Peyer's patch (tissue), 4 donors: Measurements from ENCODE around the gene DMPK.

Experiments used
- CTCF ChIP-seq, 6 experiments: fragments of 450-650 bp in 4 of 6; fragments of 200-600 bp in 2 of 6; sonication (generic) in 1 of 6; IDR thresholded peaks; one replicate each; pipeline ENCODE4 v1.5.1; 2017 to 2019; ENCODE audit warnings: antibody characterized with exemption in 6 of 6, mild to moderate bottlenecking in 3 of 6, moderate library complexity in 1 of 6
- POLR2A ChIP-seq, 2 donors: fragments of 450-650 bp; IDR thresholded peaks; one replicate each; pipeline ENCODE4 v1.5.1; 2017; ENCODE audit warnings: antibody characterized with exemption in 2 of 2, mild to moderate bottlenecking in 2 of 2, moderate library complexity in 2 of 2

DNA sequence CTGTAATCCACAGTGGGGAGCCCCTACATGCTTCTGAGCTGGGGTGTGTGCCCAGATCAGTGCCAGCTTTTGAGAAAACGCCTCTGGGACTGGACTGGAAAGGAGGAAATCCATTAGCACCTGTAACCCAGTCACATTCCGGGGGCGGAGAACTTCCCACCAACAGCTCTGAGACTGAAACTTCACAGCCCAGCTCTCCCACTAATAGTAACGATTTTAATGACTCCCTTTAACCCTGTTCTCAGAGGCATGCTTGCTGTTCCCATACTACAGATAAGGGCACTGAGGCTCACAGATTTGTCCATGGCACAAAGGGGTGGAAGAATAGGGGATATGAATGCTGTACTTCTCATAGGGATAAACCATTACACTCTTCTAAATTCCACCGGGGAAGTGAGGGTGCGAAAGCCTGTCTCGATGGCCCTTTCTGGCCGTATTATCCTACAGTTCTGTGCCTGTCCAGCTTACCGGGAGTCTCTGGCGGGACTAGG lies 52.4 kb downstream of the DMPK start:
- TF ChIP-seq CTCF (IDR thresholded peaks at IDR 0.05) (no peak), POLR2A (IDR thresholded peaks at IDR 0.05) (no peak)
